ENCODE results near the gene SLC37A4. TPM values are rescaled to one million over a fixed set of nuclear protein-coding genes. Genes with fewer than 3 reads are reported as not detected.
"Not testable (repeated sequence)": the region's sequence is repeated elsewhere in the genome, so short reads cannot be mapped to it uniquely, and the experiment has no call there.

SLC37A4 gene
- 12.7 and 18.9 TPM in 2 replicates for total RNA-seq (2014; rRNA removed; shearing (Covaris generic))

- peak; percentile 97 for DNase-seq (ENCODE audit: low read depth)
These were observed at the start of gene SLC37A4 for GRCh38 chr11:119030329-119031047. TSS of gene SLC37A4 (minus strand) at chr11:119030877.

DNA sequence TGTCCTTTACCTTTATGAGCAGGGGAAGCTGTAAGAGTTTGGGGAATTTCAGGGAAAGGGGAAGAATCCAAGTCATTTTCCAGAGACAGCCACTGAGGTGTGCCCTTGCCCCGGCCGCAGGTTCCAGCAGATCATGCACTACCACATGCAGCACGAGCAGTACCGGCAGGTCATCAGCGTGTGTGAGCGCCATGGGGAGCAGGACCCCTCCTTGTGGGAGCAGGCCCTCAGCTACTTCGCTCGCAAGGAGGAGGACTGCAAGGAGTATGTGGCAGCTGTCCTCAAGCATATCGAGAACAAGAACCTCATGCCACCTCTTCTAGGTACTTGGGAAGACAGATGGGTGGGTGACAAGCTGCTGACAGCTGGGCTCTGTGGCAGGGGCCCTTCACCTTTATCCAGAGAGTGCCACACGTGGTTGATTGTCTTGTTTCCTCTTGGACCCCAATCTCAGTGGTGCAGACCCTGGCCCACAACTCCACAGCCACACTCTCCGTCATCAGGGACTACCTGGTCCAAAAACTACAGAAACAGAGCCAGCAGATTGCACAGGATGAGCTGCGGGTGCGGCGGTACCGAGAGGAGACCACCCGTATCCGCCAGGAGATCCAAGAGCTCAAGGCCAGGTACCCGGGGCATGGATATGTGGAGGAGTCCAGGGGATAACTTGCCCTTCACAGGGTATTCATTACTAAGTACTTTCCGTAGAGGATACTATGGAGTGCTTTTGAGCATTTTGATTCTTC, 48.2 kb upstream of the SLC37A4 start:
- DNase-seq (ENCODE audit: low read depth) = no peak

DNA sequence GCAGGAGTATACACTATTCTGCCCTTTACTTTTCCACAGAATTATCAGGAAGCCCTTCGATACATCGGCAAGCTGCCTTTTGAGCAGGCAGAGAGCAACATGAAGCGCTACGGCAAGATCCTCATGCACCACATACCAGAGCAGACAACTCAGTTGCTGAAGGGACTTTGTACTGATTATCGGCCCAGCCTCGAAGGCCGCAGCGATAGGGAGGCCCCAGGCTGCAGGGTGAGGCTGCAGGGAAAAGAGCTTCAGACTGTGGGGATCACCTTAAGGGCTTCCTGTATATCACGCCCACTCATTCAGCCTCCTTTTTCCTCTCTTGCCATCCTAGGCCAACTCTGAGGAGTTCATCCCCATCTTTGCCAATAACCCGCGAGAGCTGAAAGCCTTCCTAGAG, 47.2 kb upstream of the SLC37A4 start:
- DNase-seq (ENCODE audit: low read depth) = no peak

DNA sequence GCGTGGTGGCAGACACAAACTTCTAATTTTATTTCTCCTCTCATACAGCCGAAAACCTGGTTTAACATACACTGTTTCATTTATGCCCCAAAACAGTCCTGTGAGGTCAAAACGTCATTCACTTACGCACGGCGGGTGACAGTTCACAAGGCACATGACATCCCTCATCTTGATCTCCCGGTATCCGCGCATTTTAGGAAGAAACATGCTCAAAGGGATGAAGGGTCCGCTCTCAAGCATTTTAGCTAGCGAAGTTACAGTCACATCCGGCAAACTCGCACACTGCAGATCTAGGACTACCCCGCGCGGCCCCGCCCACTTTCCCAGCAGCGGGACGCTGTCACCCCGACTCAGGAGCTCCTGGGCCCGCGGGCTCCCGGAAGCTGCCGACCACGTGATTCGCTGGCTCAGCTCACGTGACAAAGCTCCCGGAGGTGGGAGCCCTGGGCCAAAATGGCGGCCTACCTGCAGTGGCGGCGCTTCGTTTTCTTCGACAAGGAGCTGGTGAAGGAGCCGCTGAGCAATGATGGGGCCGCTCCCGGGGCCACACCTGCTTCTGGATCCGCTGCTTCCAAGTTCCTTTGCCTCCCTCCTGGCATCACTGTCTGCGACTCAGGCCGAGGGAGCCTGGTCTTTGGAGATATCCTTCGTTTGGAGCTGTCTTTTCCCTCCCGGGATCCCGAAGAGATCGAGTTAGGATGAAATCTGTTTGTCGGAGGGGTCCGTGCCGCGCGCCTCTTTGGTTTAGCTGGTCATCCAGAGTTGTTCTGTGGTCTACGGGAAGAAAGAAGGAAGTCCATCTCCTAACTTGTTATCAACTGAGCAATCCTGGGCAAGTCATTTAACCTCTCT, 36.9 kb upstream of the SLC37A4 start, which contains the start of gene VPS11:
TSS of gene VPS11 (plus strand) at position 448 of the 852 bp plus-strand sequence. CDS start at position 454, 6 bp downstream.
- peak; percentile 98 for DNase-seq (ENCODE audit: low read depth)

- DNase-seq (ENCODE audit: low read depth) = peak; percentile 29
These were observed 34.7 kb upstream of the SLC37A4 start for GRCh38 chr11:119065369-119065768.

DNA sequence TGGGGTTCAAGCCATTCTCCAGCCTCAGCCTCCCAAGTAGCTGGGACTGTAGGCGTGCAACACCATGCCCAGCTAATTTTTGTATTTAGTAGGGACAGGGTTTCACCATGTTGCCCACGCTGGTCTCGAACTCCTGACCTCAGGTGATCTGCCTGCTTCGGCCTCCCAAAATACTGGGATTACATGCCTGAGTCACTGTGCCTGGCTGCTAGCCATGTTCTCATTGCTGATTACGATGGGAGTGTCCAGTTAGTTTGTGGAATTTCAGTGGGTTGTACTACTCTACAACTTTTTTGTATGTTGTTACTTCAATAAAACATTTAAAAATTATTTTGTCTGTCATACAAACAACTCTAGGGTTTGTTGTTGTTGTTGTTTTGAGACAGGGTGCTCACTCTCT, 32.1 kb upstream of the SLC37A4 start:
- peak; percentile 54 for DNase-seq (ENCODE audit: low read depth)

DNA sequence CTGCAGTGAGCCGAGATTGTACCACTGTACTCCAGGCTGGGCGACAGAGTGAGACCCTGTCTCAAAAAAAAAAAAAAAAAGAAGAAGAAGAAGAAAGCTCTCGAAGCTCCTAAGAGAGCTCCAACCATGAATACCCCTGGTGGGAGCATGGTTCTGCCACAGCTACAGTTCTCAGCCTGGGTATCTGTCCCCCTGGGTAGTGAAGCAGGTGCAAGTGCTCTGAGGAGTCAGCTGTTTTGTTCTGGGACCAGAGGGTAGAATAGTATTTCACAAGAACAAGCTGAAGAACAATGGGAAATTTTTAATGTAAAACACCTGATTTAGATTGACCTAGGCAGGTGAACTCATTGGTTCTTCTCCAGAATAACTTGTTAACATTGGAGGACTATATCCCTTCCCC, 30.6 kb upstream of the SLC37A4 start:
- no peak for DNase-seq (ENCODE audit: low read depth)

GRCh38 chr11:119059128-119059527, 28.5 kb upstream of the SLC37A4 start:
- not testable (repeated sequence) for DNase-seq (ENCODE audit: low read depth)

GRCh38 chr11:119057000-119057769, 26.5 kb upstream of the SLC37A4 start, which contains the start of gene HYOU1:
TSS of gene HYOU1 (minus strand) at chr11:119057205. CDS start at chr11:119056160, 1,045 bp downstream.
- peak; percentile 98 for DNase-seq (ENCODE audit: low read depth)

- DNase-seq (ENCODE audit: low read depth) = peak; percentile 16
These were observed 25.8 kb upstream of the SLC37A4 start for GRCh38 chr11:119056421-119056999.

- peak; percentile 17 for DNase-seq (ENCODE audit: low read depth)
These were observed 25.2 kb upstream of the SLC37A4 start for GRCh38 chr11:119055901-119056300.

GRCh38 chr11:119054418-119054817, 23.7 kb upstream of the SLC37A4 start:
- no peak for DNase-seq (ENCODE audit: low read depth)

- DNase-seq (ENCODE audit: low read depth) = no peak
These were observed 21.6 kb upstream of the SLC37A4 start for GRCh38 chr11:119052163-119052814.

DNA sequence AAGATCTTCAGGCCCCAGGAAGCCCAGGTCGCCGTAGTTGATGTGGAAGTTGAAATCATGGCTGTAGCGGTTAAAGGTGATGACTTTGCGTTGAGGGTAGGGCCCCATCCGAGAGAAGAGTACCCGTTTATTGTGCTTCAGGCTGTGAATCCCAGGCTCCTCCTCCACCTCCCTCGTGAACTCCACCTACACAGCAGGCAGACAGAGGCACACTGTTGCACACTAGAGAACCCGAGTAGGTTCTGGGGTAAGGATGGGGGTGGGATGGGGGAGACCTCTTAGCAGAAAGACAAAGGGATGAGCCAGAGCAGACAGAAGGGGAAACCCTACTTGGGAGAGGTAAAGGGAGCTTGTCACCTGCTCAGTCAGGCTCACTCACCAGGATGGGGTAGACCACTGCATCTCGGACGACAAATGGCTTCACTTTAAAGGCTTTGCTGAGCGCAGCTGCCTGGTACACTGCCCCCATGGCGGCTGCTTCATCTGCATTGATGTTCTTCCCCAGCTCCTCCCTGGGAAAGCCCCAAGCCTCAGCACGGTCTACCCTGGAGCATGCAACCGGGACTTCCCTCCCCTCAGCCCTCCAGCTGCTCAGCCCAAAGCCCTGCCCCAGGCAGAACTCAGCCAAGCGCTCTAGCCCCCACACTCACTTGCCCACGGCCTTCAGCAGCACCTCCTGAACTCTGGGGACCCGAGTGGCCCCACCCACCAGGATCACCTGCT, 20.9 kb upstream of the SLC37A4 start:
- no peak for DNase-seq (ENCODE audit: low read depth)

DNA sequence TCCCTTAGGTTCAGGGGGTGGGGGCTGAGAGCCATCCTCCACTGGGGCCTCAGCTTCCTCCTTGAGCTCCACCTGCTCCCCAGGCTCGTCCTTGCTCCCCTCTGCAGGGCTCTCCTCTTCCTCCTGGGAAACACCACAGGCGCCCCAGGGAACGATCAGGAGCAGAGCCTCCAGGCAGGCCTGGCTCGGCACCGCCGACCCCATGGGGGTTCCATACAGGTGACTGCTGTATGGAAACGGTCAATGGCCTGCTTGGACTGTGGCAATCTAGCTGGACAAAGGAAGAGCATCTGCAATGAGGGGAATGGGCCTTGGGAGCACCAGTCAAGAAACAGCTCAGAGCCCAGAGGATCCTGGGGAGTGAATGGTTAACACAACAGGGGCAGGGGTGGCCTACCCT, 18.4 kb upstream of the SLC37A4 start:
- no peak for DNase-seq (ENCODE audit: low read depth)

GRCh38 chr11:119048644-119049043, 18.0 kb upstream of the SLC37A4 start:
- no peak for DNase-seq (ENCODE audit: low read depth)

DNA sequence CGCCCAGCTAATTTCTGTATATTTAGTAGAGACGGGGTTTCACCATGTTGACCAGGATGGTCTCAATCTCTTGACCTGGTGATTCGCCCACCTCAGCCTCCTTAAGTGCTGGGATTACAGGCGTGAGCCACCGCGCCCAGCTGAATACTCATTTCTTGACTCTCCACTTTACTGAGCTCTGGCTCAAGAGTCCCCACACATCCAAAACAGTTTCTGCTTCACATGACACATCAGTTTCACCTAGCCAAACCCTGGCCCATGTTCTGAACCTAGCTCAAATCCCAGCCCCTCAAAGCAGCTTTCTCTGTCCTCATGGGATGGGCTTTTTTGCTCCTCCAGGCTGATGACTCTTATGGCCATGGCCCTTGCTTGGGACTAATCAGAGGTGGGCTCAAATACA, 16.5 kb upstream of the SLC37A4 start:
- no peak for DNase-seq (ENCODE audit: low read depth)

GRCh38 chr11:119046489-119046888, 15.8 kb upstream of the SLC37A4 start:
- DNase-seq (ENCODE audit: low read depth) = no peak

GRCh38 chr11:119044708-119045107, 14.0 kb upstream of the SLC37A4 start:
- DNase-seq (ENCODE audit: low read depth) = no peak

DNA sequence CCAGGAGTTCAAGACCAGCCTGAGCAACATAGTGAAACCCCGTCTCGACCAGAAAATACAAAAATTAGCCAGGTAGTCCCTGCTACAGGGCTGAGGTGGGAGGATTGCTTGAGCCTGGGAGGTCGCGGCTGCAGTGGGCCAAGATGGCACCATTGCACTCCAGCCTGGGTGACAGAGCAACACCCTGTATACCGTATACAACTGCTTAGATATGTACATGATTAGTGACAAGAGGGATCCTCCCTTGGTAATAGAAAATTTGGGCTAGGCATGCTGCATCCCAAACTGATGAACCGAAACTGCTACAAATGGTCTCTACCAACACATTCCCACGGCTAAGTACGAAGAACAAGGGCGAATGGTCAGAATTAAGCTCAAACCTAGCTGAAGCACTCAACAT, 12.2 kb upstream of the SLC37A4 start:
- no peak for DNase-seq (ENCODE audit: low read depth)

Measured in Daoy (cell line).